ENCODE results near the gene CCBE1.

Gene CCBE1

DNA sequence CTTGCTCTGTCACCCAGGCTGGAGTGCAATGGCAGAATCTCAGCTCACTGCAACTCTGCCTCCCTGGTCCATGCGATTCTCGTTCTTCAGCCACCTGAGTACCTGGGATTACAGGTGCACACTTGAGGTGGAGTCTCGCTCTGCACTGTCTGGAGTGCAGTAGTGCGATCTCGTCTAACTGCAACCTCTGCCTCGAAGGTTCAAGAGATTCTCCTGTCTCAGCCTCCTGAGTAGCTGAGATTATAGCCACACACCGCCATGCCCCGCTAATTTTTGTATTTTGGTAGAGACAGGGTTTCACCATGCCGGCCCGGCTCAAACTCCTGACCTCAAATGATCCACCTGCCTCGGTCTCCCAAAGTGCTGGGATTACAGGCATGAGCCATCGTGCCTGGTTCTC lies 83.3 kb downstream of the CCBE1 start:
- no peak overlapping the region for H3K27ac ChIP-seq (ENCODE audit: low read length, poor library complexity, severe bottlenecking)
- no peak overlapping the region for H2BK5ac ChIP-seq (ENCODE audit: low read depth, low read length, poor library complexity, severe bottlenecking)
- no peak overlapping the region for H2BK12ac ChIP-seq (ENCODE audit: low read length in 2 of 2)
- H3K4me3 ChIP-seq (ENCODE audit: insufficient read depth in 1 of 2, low read depth in 1 of 2, low read length in 2 of 2) = no peak overlapping the region
- H4K91ac ChIP-seq (ENCODE audit: low read length) = no peak overlapping the region
- no peak overlapping the region for H3K18ac ChIP-seq (ENCODE audit: low read depth in 1 of 2, low read length in 2 of 2)
- H2AK5ac ChIP-seq (ENCODE audit: low read length, severe bottlenecking) = no peak overlapping the region
- H2AFZ ChIP-seq (ENCODE audit: low read depth, low read length) = no peak overlapping the region
- H3K4me1 ChIP-seq (ENCODE audit: control insufficient read depth, insufficient read depth, low read depth, low read length) = no peaks in the 10 kb centered on the region
- no peak overlapping the region for H3K4ac ChIP-seq (ENCODE audit: low read depth in 1 of 2, low read length in 2 of 2)
- H2BK15ac ChIP-seq (ENCODE audit: low read depth, poor library complexity, severe bottlenecking) = no peak overlapping the region
- H3K36me3 ChIP-seq (ENCODE audit: control insufficient read depth in 1 of 2, insufficient read depth in 2 of 2, low read depth in 1 of 2, low read length in 2 of 2) = no peaks in the 10 kb centered on the region
- peaks cover 0 to 15% of the 10 kb centered on the region in 2 experiments for H3K27me3 ChIP-seq (ENCODE audit: control insufficient read depth in 1 of 2, insufficient read depth in 1 of 2, low read length in 2 of 2)
- no peak overlapping the region for H3K4me2 ChIP-seq (ENCODE audit: low read length, poor library complexity, severe bottlenecking)
- DNase-seq = no peak
- H4K8ac ChIP-seq (ENCODE audit: low read length) = no peak overlapping the region
- H3K14ac ChIP-seq (ENCODE audit: low read length in 2 of 2) = no peak overlapping the region
- 90% methylated on average over 11 of the region's 12 CpGs for WGBS
- H3K79me1 ChIP-seq (replicated peaks; ENCODE audit: low read length, poor library complexity, severe bottlenecking) = no peaks in the 10 kb centered on the region
- H3K23ac ChIP-seq (ENCODE audit: low read length in 2 of 2) = no peak overlapping the region
- H3K9ac ChIP-seq (ENCODE audit: low read length) = no peak overlapping the region
- H2BK120ac ChIP-seq (ENCODE audit: low read depth, low read length) = no peak overlapping the region
- H3K9me3 ChIP-seq (ENCODE audit: control insufficient read depth, low read length) = no peaks in the 10 kb centered on the region

DNA sequence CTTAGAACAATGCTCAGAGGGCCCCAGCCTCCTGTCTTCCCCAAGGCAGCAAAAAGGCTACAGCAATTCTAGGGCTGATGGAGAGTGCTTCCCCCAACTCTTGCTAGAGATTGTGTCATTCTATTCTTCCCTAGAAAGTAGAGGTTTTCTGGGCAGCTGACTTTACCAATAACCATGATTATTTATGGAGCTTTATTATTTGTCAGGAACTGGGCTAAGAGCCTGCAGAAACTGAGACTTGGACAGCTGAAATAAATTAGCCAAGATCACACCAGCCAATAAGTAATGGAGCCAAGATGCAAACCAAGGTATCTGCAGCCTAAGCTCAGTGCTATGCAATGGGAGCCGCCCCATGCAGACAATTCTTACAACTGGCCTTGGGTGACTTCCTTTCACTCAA lies 84.8 kb downstream of the CCBE1 start:
- 96% methylated on average over 1 of the region's 1 CpG for WGBS
- H3K18ac ChIP-seq (ENCODE audit: low read depth in 1 of 2, low read length in 2 of 2) = no peak overlapping the region
- no peak overlapping the region for H3K4me3 ChIP-seq (ENCODE audit: insufficient read depth in 1 of 2, low read depth in 1 of 2, low read length in 2 of 2)
- no peak overlapping the region for H3K9ac ChIP-seq (ENCODE audit: low read length)
- H3K4ac ChIP-seq (ENCODE audit: low read depth in 1 of 2, low read length in 2 of 2) = no peak overlapping the region
- no peak overlapping the region for H2AFZ ChIP-seq (ENCODE audit: low read depth, low read length)
- H3K23ac ChIP-seq (ENCODE audit: low read length in 2 of 2) = no peak overlapping the region
- no peak overlapping the region for H2BK12ac ChIP-seq (ENCODE audit: low read length in 2 of 2)
- H3K79me1 ChIP-seq (replicated peaks; ENCODE audit: low read length, poor library complexity, severe bottlenecking) = no peaks in the 10 kb centered on the region
- H3K27ac ChIP-seq (ENCODE audit: low read length, poor library complexity, severe bottlenecking) = no peak overlapping the region
- no peaks in the 10 kb centered on the region for H3K9me3 ChIP-seq (ENCODE audit: control insufficient read depth, low read length)
- no peak overlapping the region for H3K4me2 ChIP-seq (ENCODE audit: low read length, poor library complexity, severe bottlenecking)
- H4K8ac ChIP-seq (ENCODE audit: low read length) = no peak overlapping the region
- H3K27me3 ChIP-seq (ENCODE audit: control insufficient read depth in 1 of 2, insufficient read depth in 1 of 2, low read length in 2 of 2) = peaks cover 0 to 14% of the 10 kb centered on the region in 2 experiments
- H3K4me1 ChIP-seq (ENCODE audit: control insufficient read depth, insufficient read depth, low read depth, low read length) = no peaks in the 10 kb centered on the region
- H3K36me3 ChIP-seq (ENCODE audit: control insufficient read depth in 1 of 2, insufficient read depth in 2 of 2, low read depth in 1 of 2, low read length in 2 of 2) = no peaks in the 10 kb centered on the region
- H2BK5ac ChIP-seq (ENCODE audit: low read depth, low read length, poor library complexity, severe bottlenecking) = no peak overlapping the region
- H4K91ac ChIP-seq (ENCODE audit: low read length) = no peak overlapping the region
- no peak overlapping the region for H2BK15ac ChIP-seq (ENCODE audit: low read depth, poor library complexity, severe bottlenecking)
- no peak for DNase-seq
- no peak overlapping the region for H2BK120ac ChIP-seq (ENCODE audit: low read depth, low read length)
- no peak overlapping the region for H2AK5ac ChIP-seq (ENCODE audit: low read length, severe bottlenecking)
- H3K14ac ChIP-seq (ENCODE audit: low read length in 2 of 2) = no peak overlapping the region

DNA sequence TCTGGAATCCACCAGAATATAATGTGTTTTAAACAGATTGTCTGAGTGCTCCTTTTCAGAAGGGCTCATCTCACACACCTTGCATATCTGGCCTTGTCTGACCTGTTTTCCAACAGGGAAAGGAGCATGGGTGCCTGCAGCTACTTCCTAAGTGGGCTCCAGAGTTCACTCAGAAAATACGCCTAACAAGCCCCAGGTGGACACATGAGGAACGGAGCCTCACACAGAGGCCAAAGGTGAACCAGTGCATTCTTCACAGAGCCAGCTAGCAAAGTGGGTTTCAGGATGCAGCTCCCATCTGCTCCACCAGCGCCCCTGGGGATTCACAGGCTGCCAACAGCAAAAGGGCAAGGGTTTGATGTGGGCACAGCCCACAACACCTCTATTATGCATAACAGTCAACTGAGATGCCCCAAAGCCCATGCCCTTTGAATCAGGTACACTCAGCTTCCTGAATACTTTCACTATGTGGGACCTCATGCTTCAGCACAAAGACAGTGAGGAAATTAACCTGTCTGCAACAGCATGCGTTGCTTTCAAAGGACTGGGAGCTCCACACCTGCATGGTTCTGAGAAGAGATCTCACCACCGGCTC lies 86.6 kb downstream of the CCBE1 start:
- 77% methylated on average over 5 of the region's 5 CpGs for WGBS

DNA sequence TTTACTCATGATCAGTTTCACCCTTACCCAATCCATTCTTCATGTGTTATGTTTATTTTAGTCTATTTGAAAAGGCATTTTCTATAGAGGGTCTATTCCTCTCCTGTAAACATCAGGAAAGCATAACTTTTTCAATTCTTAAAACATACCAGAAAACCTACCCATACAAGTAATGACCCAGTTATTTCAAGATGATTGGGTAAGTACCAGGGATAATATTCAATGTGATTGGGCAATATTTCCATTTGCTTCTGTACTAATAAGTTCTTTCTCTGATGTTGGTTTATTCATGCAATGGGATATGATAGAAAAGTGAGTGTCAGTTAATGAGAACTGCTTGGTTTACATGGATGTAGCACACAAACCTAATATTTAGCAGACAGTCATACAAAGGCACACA lies 87.6 kb downstream of the CCBE1 start:
- H2BK5ac ChIP-seq (ENCODE audit: low read depth, low read length, poor library complexity, severe bottlenecking) = no peak overlapping the region
- no peaks in the 10 kb centered on the region for H3K4me1 ChIP-seq (ENCODE audit: control insufficient read depth, insufficient read depth, low read depth, low read length)
- H3K9ac ChIP-seq (ENCODE audit: low read length) = no peak overlapping the region
- no peak overlapping the region for H3K4me3 ChIP-seq (ENCODE audit: insufficient read depth in 1 of 2, low read depth in 1 of 2, low read length in 2 of 2)
- H3K14ac ChIP-seq (ENCODE audit: low read length in 2 of 2) = no peak overlapping the region
- no peaks in the 10 kb centered on the region for H3K79me1 ChIP-seq (replicated peaks; ENCODE audit: low read length, poor library complexity, severe bottlenecking)
- H3K27ac ChIP-seq (ENCODE audit: low read length, poor library complexity, severe bottlenecking) = no peak overlapping the region
- no peak overlapping the region for H4K91ac ChIP-seq (ENCODE audit: low read length)
- no peak overlapping the region for H4K8ac ChIP-seq (ENCODE audit: low read length)
- no peaks in the 10 kb centered on the region for H3K36me3 ChIP-seq (ENCODE audit: control insufficient read depth in 1 of 2, insufficient read depth in 2 of 2, low read depth in 1 of 2, low read length in 2 of 2)
- no peak overlapping the region for H2BK15ac ChIP-seq (ENCODE audit: low read depth, poor library complexity, severe bottlenecking)
- no peak overlapping the region for H3K18ac ChIP-seq (ENCODE audit: low read depth in 1 of 2, low read length in 2 of 2)
- no peak overlapping the region for H2BK120ac ChIP-seq (ENCODE audit: low read depth, low read length)
- peaks cover 0 to 4% of the 10 kb centered on the region in 2 experiments for H3K27me3 ChIP-seq (ENCODE audit: control insufficient read depth in 1 of 2, insufficient read depth in 1 of 2, low read length in 2 of 2)
- no peak overlapping the region for H2AFZ ChIP-seq (ENCODE audit: low read depth, low read length)
- no peak overlapping the region for H3K4me2 ChIP-seq (ENCODE audit: low read length, poor library complexity, severe bottlenecking)
- DNase-seq = no peak
- no peak overlapping the region for H2AK5ac ChIP-seq (ENCODE audit: low read length, severe bottlenecking)
- no peaks in the 10 kb centered on the region for H3K9me3 ChIP-seq (ENCODE audit: control insufficient read depth, low read length)
- H2BK12ac ChIP-seq (ENCODE audit: low read length in 2 of 2) = no peak overlapping the region
- no peak overlapping the region for H3K4ac ChIP-seq (ENCODE audit: low read depth in 1 of 2, low read length in 2 of 2)
- H3K23ac ChIP-seq (ENCODE audit: low read length in 2 of 2) = no peak overlapping the region

More for the DNA sequence above, 86.6 kb downstream of the CCBE1 start:
- Histone ChIP-seq H2BK120ac (ENCODE audit: low read depth, low read length) (no peak overlapping the region), H2BK12ac (ENCODE audit: low read length in 2 of 2) (no peak overlapping the region), H2BK15ac (ENCODE audit: low read depth, poor library complexity, severe bottlenecking) (no peak overlapping the region), H4K91ac (ENCODE audit: low read length) (no peak overlapping the region), H3K4me1 (ENCODE audit: control insufficient read depth, insufficient read depth, low read depth, low read length) (no peaks in the 10 kb centered on the region), H3K9ac (ENCODE audit: low read length) (no peak overlapping the region), H3K4me2 (ENCODE audit: low read length, poor library complexity, severe bottlenecking) (no peak overlapping the region), H3K27ac (ENCODE audit: low read length, poor library complexity, severe bottlenecking) (no peak overlapping the region), H2AK5ac (ENCODE audit: low read length, severe bottlenecking) (no peak overlapping the region), H3K27me3 (ENCODE audit: control insufficient read depth in 1 of 2, insufficient read depth in 1 of 2, low read length in 2 of 2) (peaks cover 0 to 4% of the 10 kb centered on the region in 2 experiments), H3K36me3 (ENCODE audit: control insufficient read depth in 1 of 2, insufficient read depth in 2 of 2, low read depth in 1 of 2, low read length in 2 of 2) (no peaks in the 10 kb centered on the region), H3K23ac (ENCODE audit: low read length in 2 of 2) (no peak overlapping the region), H3K9me3 (ENCODE audit: control insufficient read depth, low read length) (no peaks in the 10 kb centered on the region), H2BK5ac (ENCODE audit: low read depth, low read length, poor library complexity, severe bottlenecking) (no peak overlapping the region), H3K4me3 (ENCODE audit: insufficient read depth in 1 of 2, low read depth in 1 of 2, low read length in 2 of 2) (no peak overlapping the region), H3K18ac (ENCODE audit: low read depth in 1 of 2, low read length in 2 of 2) (no peak overlapping the region), H2AFZ (ENCODE audit: low read depth, low read length) (no peak overlapping the region), H3K14ac (ENCODE audit: low read length in 2 of 2) (peak overlapping the region in 1 of 2 experiments; percentile 3), H3K79me1 (replicated peaks; ENCODE audit: low read length, poor library complexity, severe bottlenecking) (no peaks in the 10 kb centered on the region), H4K8ac (ENCODE audit: low read length) (no peak overlapping the region), H3K4ac (ENCODE audit: low read depth in 1 of 2, low read length in 2 of 2) (no peak overlapping the region)
- no peak for DNase-seq

Data from mesenchymal stem cell (in vitro differentiated cells and primary cell).